Astrocyte of the cerebellum (primary cell): Measurements from ENCODE around the gene ZNF646.
"Not testable (repeated sequence)": the region's sequence is repeated elsewhere in the genome, so short reads cannot be mapped to it uniquely, and the experiment has no call there.

Experiments
- DNase-seq: peaks from one replicate; pipeline ENCODE4 v3.0.0-alpha.2; 2011; ENCODE audit warnings: low read depth
- H3K4me3 ChIP-seq: 2 replicates; pipeline ENCODE4 v1.5.1; 2011; ENCODE audit warnings: mild to moderate bottlenecking, low read depth, low read length, moderate library complexity
- in situ Hi-C: cut with HindIII; loops from 2 replicates; pipeline ENCODE4 v1.10.0; 2017; ENCODE audit warnings: low sequenced_read_pairs
- TF ChIP-seq, protein P1 (sequence below): IDR thresholded peaks from 2 replicates; pipeline ENCODE4 v1.5.1; 2012; ENCODE audit warnings: low read length, low read depth, moderate library complexity, mild to moderate bottlenecking; ENCODE audit errors: missing control alignments

The ZNF646 gene

DNA sequence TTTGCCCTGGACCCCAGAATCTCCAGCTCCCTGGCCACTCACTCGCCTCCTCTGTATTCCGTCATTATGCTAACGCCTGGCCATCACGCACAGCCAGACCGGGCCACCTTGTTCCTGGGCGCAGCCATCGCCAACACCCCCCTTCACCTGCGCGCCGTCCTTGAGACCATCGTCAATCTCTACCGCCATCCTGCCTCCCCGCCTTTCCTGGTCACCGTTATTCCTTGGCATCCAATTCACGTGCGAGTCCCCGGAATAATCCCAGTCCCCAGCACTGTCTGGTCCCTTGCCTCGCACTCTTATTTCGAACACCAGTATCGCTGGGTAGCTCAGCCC is 19.8 kb downstream of the ZNF646 start:
- in situ Hi-C loops = no loop called here
- TF ChIP-seq, protein P1, sequence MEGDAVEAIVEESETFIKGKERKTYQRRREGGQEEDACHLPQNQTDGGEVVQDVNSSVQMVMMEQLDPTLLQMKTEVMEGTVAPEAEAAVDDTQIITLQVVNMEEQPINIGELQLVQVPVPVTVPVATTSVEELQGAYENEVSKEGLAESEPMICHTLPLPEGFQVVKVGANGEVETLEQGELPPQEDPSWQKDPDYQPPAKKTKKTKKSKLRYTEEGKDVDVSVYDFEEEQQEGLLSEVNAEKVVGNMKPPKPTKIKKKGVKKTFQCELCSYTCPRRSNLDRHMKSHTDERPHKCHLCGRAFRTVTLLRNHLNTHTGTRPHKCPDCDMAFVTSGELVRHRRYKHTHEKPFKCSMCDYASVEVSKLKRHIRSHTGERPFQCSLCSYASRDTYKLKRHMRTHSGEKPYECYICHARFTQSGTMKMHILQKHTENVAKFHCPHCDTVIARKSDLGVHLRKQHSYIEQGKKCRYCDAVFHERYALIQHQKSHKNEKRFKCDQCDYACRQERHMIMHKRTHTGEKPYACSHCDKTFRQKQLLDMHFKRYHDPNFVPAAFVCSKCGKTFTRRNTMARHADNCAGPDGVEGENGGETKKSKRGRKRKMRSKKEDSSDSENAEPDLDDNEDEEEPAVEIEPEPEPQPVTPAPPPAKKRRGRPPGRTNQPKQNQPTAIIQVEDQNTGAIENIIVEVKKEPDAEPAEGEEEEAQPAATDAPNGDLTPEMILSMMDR = no peak
- H3K4me3 ChIP-seq = peak overlapping the region; percentile 90
- no peak for DNase-seq

DNA sequence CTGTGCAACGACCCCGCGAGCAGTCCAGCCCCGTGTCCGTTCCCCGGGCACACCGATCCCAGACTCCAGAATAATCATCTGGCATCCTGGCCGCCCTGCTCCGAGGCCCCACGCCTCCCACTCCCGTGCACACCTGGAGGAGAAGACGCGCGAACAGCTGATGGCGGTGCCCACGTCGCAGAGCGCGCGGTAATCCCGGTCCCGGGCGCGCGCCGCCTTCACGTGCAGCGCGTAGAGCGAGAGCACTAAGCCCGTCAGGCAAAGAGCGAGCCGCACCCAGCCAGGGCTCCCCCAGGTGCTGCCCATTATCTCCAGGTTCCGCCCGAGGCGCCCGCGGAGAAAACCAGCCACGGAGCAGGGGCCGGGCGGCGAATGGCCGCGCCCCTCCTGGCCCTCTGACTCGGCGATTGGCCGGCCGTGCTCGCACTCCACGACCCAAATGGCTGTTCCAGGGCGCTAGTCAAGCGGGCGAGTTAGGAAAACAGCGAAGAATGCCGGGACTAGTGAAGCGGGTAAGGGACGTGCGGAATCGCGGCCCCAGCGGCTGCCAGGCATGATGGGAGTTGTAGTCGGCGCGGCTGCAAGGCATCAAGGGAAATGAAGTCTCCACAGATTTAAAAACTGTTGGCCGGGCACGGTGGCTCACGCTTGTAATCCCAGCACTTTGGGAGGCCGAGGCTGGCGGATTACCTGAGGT is 20.4 kb downstream of the ZNF646 start, which contains the start of gene VKORC1:
Gene VKORC1, minus strand, starts transcription at position 374 of the 697 bp plus-strand sequence. Its CDS starts 68 bp downstream, at position 306.
- TF ChIP-seq, protein P1 = no peak
- DNase-seq = peak; percentile 96
- in situ Hi-C loops = no loop called here

DNA sequence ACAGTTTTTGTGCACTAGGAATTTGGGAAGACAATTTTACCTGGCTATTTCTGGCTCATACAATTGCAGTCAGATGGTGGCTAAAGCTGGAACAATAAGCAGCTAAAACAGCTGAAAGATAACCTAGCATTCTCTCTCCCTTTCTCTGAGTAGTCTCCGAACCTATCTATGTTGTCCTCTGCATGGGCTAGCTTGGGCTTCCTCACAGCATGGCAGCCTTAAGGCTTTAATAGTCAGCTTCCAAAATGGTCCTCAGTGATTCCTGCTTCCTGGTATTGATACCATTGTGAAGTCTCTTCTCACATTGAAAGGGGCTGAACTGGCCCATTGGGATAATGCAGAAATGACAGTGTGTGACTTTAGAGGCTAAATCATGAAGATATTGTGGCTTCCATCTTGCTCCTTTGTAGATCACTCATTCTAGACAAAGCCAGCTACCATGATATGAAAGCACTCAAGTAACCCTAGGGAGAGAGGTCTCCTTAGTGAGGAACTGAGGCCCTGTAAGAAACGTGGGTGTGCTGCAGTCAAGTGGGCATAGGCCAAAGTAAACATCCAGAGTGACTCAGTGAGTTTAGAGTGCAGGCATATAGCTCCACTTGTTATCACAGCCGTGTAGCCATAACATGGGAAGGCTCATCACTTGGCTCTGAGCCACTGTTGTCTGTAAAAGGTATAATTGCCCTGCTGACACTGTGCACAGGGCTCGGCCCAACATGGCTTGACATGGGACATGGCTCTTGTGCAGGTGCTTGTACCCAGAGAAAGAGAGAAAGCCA is 25.8 kb downstream of the ZNF646 start:
- in situ Hi-C loops = no loop called here
- no peak overlapping the region for H3K4me3 ChIP-seq
- TF ChIP-seq, protein P1 = no peak
- no peak for DNase-seq

More for the DNA sequence above, 20.4 kb downstream of the ZNF646 start, which contains the start of gene VKORC1:
- H3K4me3 ChIP-seq = peak within 1 kb of the TSS; percentile 90

DNA sequence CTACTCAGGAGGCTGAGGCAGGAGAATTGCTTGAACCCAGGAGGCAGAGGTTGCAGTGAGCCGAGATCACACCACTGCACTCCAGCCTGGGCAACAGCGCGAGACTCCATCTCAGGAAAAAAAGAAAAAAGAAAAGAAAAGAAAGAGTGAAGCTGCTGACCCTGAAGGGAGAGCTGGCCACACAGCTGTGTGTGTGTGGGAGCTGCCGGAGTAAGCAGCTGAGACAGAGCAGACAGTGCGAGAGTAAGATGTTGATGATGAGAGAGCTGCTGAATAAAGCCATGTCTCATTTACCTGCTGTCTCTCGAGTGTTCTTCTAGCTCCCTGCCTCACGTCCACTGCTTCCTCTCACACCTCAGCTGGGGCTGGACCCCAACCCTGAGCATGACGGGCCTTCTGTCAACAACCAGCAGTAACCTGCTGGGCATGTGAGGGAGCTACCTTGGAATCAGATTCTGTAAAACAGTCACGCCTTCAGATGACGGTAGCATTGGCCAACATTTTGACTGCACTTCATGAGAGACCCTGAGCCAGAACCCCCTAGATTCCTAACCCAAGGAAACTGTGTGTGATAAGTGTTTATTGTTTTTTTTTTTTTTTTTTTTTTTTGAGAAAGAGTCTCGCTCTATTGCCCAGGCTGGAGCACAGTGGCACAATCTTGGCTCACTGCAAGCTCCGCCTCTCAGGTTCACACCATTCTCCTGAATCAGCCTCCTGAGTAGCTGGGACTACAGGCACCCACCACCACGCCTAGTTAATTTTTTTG is 26.8 kb downstream of the ZNF646 start:
- in situ Hi-C loops, DNase-seq: not testable (repeated sequence)

DNA sequence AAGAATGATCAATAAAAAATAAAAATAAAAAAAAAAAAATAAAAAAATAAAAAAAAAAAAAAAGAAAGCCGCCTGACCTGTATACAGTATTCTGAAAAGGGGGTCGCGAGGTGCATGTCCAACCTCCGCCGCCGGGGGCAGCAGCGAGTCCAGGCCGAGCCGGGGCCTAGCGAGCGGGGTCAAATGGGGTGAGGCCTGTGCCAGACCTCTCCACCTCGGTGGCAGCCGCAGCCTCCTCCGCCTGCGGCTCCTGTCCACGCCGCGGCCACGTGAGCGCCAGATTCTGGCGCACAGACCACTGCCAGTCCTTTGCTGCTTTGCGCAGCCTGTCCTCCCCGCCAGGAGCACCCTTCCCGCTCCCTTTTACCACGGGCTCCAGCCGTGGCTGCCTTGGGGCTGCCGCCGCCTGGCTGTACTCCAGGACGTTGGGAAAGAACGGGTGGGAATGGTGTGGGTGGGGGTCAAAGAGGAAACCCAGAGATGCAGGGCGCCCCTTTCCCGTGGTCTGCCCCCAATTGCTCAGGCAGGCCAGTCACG is 31.5 kb downstream of the ZNF646 start:
- H3K4me3 ChIP-seq = no peak overlapping the region
- TF ChIP-seq, protein P1 = peak; percentile 80
- in situ Hi-C loops = no loop called here
- DNase-seq = no peak

More for the DNA sequence above, 26.8 kb downstream of the ZNF646 start:
- H3K4me3 ChIP-seq = not testable (repeated sequence)

DNA sequence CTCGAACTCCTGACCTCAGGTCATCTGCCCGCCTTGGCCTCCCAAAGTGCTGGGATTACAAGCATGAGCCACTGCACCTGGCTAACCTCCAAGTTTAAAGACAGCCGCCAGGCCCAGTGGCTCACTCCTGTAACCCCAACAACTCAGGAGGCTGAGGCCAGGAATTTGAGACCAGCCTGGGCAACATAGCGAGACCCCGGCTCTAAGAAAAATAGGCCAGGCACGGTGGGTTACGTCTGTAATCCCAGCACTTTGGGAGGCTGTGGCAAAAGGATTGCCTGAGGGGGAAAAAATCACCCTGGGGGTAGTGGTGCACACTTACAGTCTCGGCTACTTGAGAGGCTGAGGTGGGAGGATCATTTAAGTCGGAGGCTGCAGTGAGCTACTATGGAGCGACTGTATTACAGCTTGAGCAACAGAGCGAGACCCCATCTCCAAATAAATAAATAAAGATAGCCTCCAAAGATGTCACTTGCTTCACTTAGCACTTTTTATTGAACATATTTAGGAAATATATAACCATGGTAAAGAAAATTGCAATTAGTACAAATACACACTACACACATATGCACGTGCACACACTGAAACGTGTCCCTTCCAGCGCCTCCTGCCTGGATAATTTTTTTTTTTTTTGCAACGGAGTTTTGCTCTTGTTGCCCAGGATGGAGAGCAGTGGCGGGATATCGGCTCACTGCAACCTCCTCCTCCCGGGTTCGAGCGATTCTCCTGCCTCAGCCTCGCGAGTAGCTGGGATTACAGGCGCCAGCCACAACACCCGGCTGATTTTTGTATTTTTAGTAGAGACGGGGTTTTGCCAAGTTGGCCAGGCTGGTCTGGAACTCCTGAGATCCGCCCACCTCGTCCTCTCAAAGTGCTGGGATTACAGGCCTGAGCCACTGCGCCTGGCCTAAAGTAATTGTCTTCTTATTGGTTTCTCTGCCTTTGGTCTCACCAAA is 32.6 kb downstream of the ZNF646 start:
- no peak overlapping the region for H3K4me3 ChIP-seq
- DNase-seq = no peak
- in situ Hi-C loops = no loop called here
- TF ChIP-seq, protein P1 = no peak
